Small intestine (tissue), 7 donors: ENCODE results near the gene CHN2. TPM values are rescaled to one million over a fixed set of nuclear protein-coding genes. Genes with fewer than 3 reads are reported as not detected.
A peak's percentile ranks its signal among the peaks of the same experiment; 100 is the strongest.

Experiments used
- DNase-seq, 2 donors: peaks; one replicate each; pipeline versions ENCODE4 v3.0.0 to v3.0.0-alpha.2; 2013
- FAIRE-seq: peaks from 2 replicates; lab custom pipeline; 2012; peaks lifted over from hg19 to GRCh38; lab: Jason Lieb, UNC
- H3K27ac ChIP-seq, 3 donors: one replicate each; pipeline ENCODE4 v1.5.1; 2013; ENCODE audit warnings: low read length in 2 of 3, mild to moderate bottlenecking in 2 of 3, control low read depth in 1 of 3, inconsistent platforms in 1 of 3, low read depth in 1 of 3, moderate library complexity in 1 of 3
- H3K27me3 ChIP-seq, 3 donors: one replicate each; pipeline ENCODE4 v1.6.1; 2013; ENCODE audit warnings: low read length in 3 of 3, inconsistent platforms in 1 of 3; ENCODE audit not compliant: control insufficient read depth in 3 of 3, insufficient read depth in 3 of 3
- H3K36me3 ChIP-seq, 3 donors: one replicate each; pipeline ENCODE4 v1.6.1; 2013; ENCODE audit warnings: low read length in 3 of 3, inconsistent platforms in 1 of 3, low read depth in 1 of 3, mild to moderate bottlenecking in 1 of 3, moderate library complexity in 1 of 3; ENCODE audit not compliant: control insufficient read depth in 3 of 3, insufficient read depth in 2 of 3
- H3K4me1 ChIP-seq, 3 donors: one replicate each; pipeline ENCODE4 v1.6.1; 2013; ENCODE audit warnings: low read length in 2 of 3, inconsistent platforms in 1 of 3, low read depth in 1 of 3, mild to moderate bottlenecking in 1 of 3, moderate library complexity in 1 of 3; ENCODE audit not compliant: control insufficient read depth in 3 of 3, insufficient read depth in 2 of 3
- H3K4me3 ChIP-seq, 3 donors: one replicate each; pipeline ENCODE4 v1.5.1; 2013; ENCODE audit warnings: low read length in 3 of 3, control low read depth in 1 of 3, inconsistent platforms in 1 of 3, low read depth in 1 of 3, mild to moderate bottlenecking in 1 of 3, moderate library complexity in 1 of 3
- H3K9me3 ChIP-seq, 2 donors: one replicate each; pipeline ENCODE4 v1.6.1; 2013; ENCODE audit warnings: low read depth in 1 of 2, low read length in 1 of 2; ENCODE audit not compliant: control insufficient read depth in 2 of 2, insufficient read depth in 1 of 2
- WGBS, 3 donors: extraction: QIAGEN DNeasy Blood & Tissue Kit; methylation state at CpG; one replicate each; pipeline ENCODE4 v1.1.7; 2013; 5-methylcytosine and 5-hydroxymethylcytosine counted together
- polyA plus RNA-seq, 4 donors: library from polyadenylated mRNA; stranded (reverse) in 3 of 4; unstranded in 1 of 4; fragments of 200-250 nt in 3 of 4; fragments of 120-200 nt in 1 of 4; gene quantifications; one replicate each; pipeline versions ENCODE4 v1.2.1 to v1.2.3, GENCODE V29; 2013
- donor health status: healthy with polysubstance abuse.
- donor health status: control.
- donor health status: control.
- donor health status: Bipolar disorder and iron deficiency.
- donor health status: healthy.

The CHN2 gene
- polyA plus RNA-seq, 4 donors = 22.3 to 124 (median 45.2) TPM

DNA sequence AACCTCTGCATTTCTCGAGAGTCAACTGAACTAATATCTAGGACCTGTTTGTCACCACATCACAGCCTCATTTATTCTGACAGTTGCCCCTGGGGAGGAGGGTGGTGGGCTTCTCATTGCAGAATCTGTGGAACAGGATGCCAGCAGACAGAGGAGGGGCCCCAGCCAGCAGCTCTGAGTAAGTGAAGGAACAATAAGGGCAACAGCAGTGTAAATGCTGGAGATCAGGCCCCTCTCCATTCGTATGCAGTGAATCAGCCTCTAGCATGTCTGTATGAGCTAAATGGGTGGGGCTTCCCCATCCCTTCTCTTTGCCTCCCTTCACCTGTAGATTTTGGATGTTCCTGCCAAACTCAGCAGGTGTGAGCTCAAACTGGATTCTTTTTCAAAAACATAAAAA is 40.5 kb upstream of the CHN2 start:
- no peak for FAIRE-seq
- 89 to 93% (median 93%) methylated on average over 2 of the region's 2 CpGs for WGBS, 3 donors
- H3K9me3 ChIP-seq = no peaks in the 10 kb centered on the region
- no peaks in the 10 kb centered on the region for H3K27me3 ChIP-seq
- H3K4me1 ChIP-seq = no peaks in the 10 kb centered on the region
- no peaks in the 10 kb centered on the region for H3K36me3 ChIP-seq
- DNase-seq = no peak
- H3K27ac ChIP-seq = no peak overlapping the region
- no peak overlapping the region for H3K4me3 ChIP-seq

DNA sequence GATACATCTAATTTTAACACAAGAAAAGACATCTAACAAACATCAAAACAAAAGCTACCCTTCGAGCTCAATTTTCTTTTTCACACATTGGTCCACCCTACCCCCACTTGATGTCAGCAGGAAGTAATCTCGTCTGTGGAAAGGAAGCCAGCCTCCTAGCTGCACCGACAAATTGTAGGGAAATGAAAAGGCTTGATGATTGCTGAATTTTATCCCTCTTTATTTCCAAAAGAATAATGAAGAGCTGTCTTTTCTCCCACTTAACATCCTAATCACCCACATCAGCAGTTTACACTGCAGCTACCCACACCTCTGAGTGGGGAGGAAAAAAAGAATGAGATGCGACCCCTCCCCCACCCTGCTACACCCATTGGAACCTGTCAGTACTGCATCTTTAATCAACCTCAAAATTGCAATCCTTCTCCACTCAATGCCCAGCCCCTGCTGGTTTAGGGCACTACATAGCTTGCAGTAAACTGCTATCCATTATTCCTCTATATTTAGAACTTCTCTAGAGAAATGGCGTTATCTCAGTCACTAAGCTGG is 37.6 kb upstream of the CHN2 start:
- no peak for DNase-seq
- H3K4me1 ChIP-seq = no peaks in the 10 kb centered on the region
- H3K9me3 ChIP-seq = peaks cover 0 to 3% of the 10 kb centered on the region in 2 donors
- no peak for FAIRE-seq
- no peaks in the 10 kb centered on the region for H3K36me3 ChIP-seq
- no peak overlapping the region for H3K27ac ChIP-seq
- H3K27me3 ChIP-seq = no peaks in the 10 kb centered on the region
- no peak overlapping the region for H3K4me3 ChIP-seq
- 50 to 57% (median 54%) methylated on average over 5 of the region's 5 CpGs for WGBS, 3 donors

DNA sequence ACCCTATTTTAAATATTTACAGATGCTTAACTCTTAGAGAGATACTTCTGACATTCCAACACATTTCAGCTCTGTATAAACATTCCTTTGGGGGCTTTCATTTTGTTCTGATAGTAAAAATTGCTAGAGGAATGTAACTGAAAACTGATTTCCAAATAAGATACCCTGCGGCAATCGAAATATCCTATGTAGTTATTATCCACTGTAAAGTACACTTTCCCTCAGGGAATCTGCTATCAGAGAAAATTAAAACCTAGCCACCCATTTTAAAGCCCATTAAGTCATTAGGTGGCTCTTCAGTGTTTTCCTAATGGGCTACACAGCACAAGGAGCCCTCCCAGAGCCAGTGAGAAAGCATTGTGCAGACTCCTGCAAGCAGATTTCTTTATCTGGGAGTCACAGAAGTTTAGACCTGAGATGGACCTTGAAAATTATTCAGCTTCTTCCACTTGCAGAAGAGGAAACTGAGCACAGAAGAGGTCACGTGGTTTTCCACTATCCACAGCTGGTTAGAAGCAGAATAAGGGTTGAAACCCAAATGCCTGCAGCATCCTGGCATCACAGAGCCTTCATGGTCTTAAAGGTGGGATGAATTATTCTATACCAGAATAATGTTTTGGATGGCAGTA is 35.7 kb upstream of the CHN2 start:
- no peak for DNase-seq
- no peak overlapping the region for H3K4me3 ChIP-seq
- WGBS, 3 donors = 67 to 83% (median 76%) methylated on average over 3 of the region's 3 CpGs
- no peaks in the 10 kb centered on the region for H3K27me3 ChIP-seq
- H3K9me3 ChIP-seq = peaks cover 0 to 3% of the 10 kb centered on the region in 2 donors
- no peak for FAIRE-seq
- no peak overlapping the region for H3K27ac ChIP-seq
- H3K4me1 ChIP-seq = no peaks in the 10 kb centered on the region
- no peaks in the 10 kb centered on the region for H3K36me3 ChIP-seq

DNA sequence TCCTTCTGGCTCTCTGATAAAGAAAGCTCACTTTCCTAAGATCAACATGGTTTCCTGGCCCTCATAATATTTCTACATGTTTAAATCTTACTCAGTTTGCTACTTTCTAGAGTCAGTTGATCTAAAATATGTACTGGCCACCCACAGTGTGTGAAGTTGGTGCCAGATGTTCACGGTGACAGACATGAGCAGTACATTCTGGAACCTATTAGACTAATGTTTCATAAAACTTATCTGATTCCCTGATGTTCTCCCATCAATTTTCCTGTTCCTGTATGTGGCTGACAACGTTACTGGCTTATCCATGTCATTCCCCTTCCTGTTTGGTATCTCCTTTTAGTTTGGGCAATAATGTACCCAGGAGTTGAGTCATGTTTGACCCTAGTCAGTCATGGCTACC is 34.5 kb upstream of the CHN2 start:
- H3K4me3 ChIP-seq = no peak overlapping the region
- H3K9me3 ChIP-seq = peaks cover 0 to 7% of the 10 kb centered on the region in 2 donors
- no peaks in the 10 kb centered on the region for H3K4me1 ChIP-seq
- WGBS, 3 donors = 42 to 73% (median 58%) methylated on average over 2 of the region's 2 CpGs
- no peaks in the 10 kb centered on the region for H3K27me3 ChIP-seq
- FAIRE-seq = no peak
- DNase-seq = no peak
- H3K36me3 ChIP-seq = no peaks in the 10 kb centered on the region
- H3K27ac ChIP-seq = no peak overlapping the region

DNA sequence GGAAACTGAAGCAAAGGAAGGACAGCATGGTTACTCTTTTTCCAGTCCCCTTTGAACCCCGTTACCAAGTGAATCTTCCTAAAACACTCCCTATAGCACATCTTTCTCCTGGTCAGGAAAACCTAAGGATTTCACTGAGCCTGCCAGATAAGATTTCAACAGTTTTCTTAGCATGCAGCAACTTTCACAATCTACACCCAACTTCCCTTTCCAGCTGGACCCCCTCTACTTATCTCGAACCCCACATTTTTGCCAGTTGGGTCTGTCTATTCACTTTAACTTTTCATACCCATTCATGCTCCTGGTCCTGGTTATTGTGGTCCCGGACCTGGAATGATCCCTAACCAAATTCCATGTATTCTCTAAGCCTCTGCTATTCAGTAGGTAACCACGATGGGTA is 33.3 kb upstream of the CHN2 start:
- Histone ChIP-seq H3K27ac (no peak overlapping the region), H3K4me3 (no peak overlapping the region), H3K4me1 (no peaks in the 10 kb centered on the region), H3K36me3 (no peaks in the 10 kb centered on the region), H3K9me3 (peaks cover 0 to 11% of the 10 kb centered on the region in 2 donors), H3K27me3 (no peaks in the 10 kb centered on the region)
- no peak for DNase-seq
- WGBS, 3 donors = 82 to 89% (median 84%) methylated on average over 4 of the region's 4 CpGs
- FAIRE-seq = no peak

DNA sequence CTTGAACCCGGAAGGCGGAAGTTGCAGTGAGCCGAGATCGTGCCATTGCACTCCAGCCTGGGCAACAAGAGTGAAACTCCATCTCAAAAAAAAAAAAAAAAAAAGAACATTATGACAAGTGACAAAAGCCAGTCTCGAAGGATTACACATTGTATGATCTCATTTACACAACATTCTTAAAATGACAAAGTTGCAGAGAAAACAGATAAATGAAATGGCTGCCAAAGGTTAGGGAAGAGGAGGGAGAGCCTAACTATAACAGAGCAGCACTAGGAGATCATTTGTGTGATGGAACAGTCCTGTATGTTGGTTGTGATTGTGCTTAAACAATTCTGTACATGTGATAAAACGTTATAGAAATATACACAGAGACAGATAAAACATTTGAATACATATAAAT is 32.0 kb upstream of the CHN2 start:
- no peak overlapping the region for H3K27ac ChIP-seq
- FAIRE-seq (no peak), DNase-seq (no peak)
- H3K27me3 ChIP-seq = no peaks in the 10 kb centered on the region
- no peaks in the 10 kb centered on the region for H3K36me3 ChIP-seq
- no peak overlapping the region for H3K4me3 ChIP-seq
- WGBS, 3 donors = 83 to 86% (median 85%) methylated on average over 6 of the region's 6 CpGs
- peaks cover 0 to 11% of the 10 kb centered on the region in 2 donors for H3K9me3 ChIP-seq
- no peaks in the 10 kb centered on the region for H3K4me1 ChIP-seq

DNA sequence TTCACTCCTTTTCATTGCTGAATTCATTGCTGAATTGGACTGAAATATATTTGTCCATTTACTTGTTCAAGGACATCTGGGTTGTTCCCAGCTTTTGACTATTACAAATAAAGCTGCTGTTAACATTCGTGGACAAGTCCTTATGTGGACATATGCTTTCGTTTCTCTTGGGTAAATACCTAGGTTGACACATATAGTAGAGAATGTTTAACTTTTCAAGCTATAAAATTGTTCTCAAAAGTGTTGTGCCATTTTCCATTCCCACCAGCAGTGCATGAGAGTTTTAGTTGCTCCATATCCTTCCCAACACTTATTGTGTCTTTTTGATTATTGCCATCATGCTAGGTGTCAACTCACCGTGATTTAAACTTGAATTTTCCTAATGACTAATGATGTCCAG is 30.7 kb upstream of the CHN2 start:
- peak in 1 of 2 donors; percentile 60 for DNase-seq
- H3K36me3 ChIP-seq = no peaks in the 10 kb centered on the region
- no peaks in the 10 kb centered on the region for H3K4me1 ChIP-seq
- H3K9me3 ChIP-seq = peaks cover 0 to 11% of the 10 kb centered on the region in 2 donors
- 27 to 42% (median 32%) methylated on average over 3 of the region's 3 CpGs for WGBS, 3 donors
- H3K27me3 ChIP-seq = no peaks in the 10 kb centered on the region
- no peak overlapping the region for H3K27ac ChIP-seq
- no peak overlapping the region for H3K4me3 ChIP-seq
- no peak for FAIRE-seq

DNA sequence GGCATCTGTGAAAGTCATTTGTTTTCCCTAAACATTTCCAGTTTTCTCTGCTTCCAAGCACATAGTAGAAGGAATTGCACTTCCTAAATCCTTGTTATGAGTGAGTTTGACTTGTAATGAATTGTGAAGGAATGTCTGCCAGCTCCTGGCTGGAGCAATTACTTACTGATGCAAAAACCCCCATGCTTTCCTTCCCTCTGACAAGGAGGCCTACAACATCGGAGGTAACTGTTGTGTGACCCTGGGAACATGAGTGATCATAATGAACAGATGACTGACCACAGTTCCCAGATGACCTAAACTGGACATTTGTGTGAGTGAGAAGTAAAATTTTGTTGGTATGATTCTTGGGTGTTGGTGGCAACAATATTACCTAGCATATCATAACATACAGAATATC is 26.9 kb upstream of the CHN2 start:
- no peaks in the 10 kb centered on the region for H3K36me3 ChIP-seq
- H3K9me3 ChIP-seq = peaks cover 0 to 8% of the 10 kb centered on the region in 2 donors
- H3K4me3 ChIP-seq = no peak overlapping the region
- DNase-seq (no peak), FAIRE-seq (no peak)
- no peaks in the 10 kb centered on the region for H3K4me1 ChIP-seq
- no peak overlapping the region for H3K27ac ChIP-seq
- H3K27me3 ChIP-seq = peaks cover 0 to 2% (median 0%) of the 10 kb centered on the region in 3 donors
- 79 to 84% (median 82%) methylated on average over 1 of the region's 1 CpG for WGBS, 3 donors

DNA sequence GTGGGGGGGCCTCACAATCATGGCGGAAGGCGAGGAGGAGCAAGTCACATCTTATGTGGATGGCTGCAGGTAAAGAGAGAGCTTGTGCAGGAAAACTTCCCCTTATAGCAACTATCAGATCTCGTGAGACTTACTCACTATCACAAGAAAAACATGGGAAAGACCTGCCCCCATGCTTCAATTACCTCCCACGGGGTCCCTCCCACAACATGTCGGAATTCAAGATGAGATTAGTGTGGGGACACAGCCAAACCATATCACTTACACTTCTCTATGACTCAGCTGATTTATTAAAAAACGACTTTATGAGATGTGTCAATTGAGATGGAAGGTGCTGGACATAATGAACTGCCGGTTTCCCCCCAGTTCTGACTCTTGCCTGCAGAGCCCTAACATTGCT is 23.8 kb upstream of the CHN2 start:
- Histone ChIP-seq H3K36me3 (no peaks in the 10 kb centered on the region), H3K27ac (no peak overlapping the region), H3K27me3 (peaks cover 0 to 2% (median 0%) of the 10 kb centered on the region in 3 donors), H3K4me3 (no peak overlapping the region), H3K9me3 (peaks cover 0 to 4% of the 10 kb centered on the region in 2 donors), H3K4me1 (no peaks in the 10 kb centered on the region)
- no peak for DNase-seq
- WGBS, 3 donors = 74 to 84% (median 78%) methylated on average over 7 of the region's 7 CpGs
- no peak for FAIRE-seq
